Globus pallidus (tissue), 1 donor: Measurements from ENCODE around the gene SEH1L.

Source experiments
- DNase-seq: peaks from one replicate; pipeline ENCODE4 v3.0.0-alpha.2; 2015; ENCODE audit warnings: low spot score

The SEH1L gene

GRCh38 chr18:13036622-13037320 lies 89.0 kb downstream of the SEH1L start:
- DNase-seq: no peak
